GM23248 (cell line): ENCODE results near the gene SH3YL1. TPM values are rescaled to one million over a fixed set of nuclear protein-coding genes. Genes with fewer than 3 reads are reported as not detected.

ENCODE experiments used
- DNase-seq: peaks from one replicate; pipeline ENCODE4 v3.0.0-alpha.2; 2015
- H2AFZ ChIP-seq: fragments of 200-600 bp; sonication (generic); 2 replicates; pipeline ENCODE4 v1.6.1; 2016; ENCODE audit warnings: antibody characterized with exemption
- H3F3A ChIP-seq: fragments of 200-600 bp; sonication (generic); 2 replicates; pipeline ENCODE4 v1.6.1; 2016; ENCODE audit warnings: mild to moderate bottlenecking, antibody characterized with exemption, mixed run types; ENCODE audit not compliant: insufficient read depth
- H3K27ac ChIP-seq: fragments of 200-600 bp; sonication (generic); 2 replicates; pipeline ENCODE4 v1.5.1; 2016; ENCODE audit warnings: mild to moderate bottlenecking
- H3K27me3 ChIP-seq: fragments of 200-600 bp; sonication (generic); replicated peaks from 2 replicates; pipeline ENCODE4 v1.6.1; 2016; ENCODE audit warnings: mild to moderate bottlenecking; ENCODE audit not compliant: insufficient read depth
- H3K36me3 ChIP-seq: fragments of 200-600 bp; sonication (generic); 2 replicates; pipeline ENCODE4 v1.6.1; 2016; ENCODE audit warnings: low read depth, mild to moderate bottlenecking
- H3K4me1 ChIP-seq: fragments of 200-600 bp; sonication (generic); 2 replicates; pipeline ENCODE4 v1.6.1; 2016; ENCODE audit warnings: mild to moderate bottlenecking; ENCODE audit not compliant: insufficient read depth
- H3K4me2 ChIP-seq: fragments of 200-600 bp; sonication (generic); one replicate; pipeline ENCODE4 v1.6.1; 2016; ENCODE audit warnings: mild to moderate bottlenecking; ENCODE audit not compliant: unreplicated experiment
- H3K4me3 ChIP-seq: fragments of 200-600 bp; sonication (generic); 2 replicates; pipeline ENCODE4 v1.5.1; 2016; ENCODE audit warnings: mild to moderate bottlenecking
- H3K79me2 ChIP-seq: fragments of 200-600 bp; sonication (generic); 2 replicates; pipeline ENCODE4 v1.6.1; 2016; ENCODE audit warnings: mild to moderate bottlenecking; ENCODE audit not compliant: insufficient read depth
- H3K9ac ChIP-seq: fragments of 200-600 bp; sonication (generic); 2 replicates; pipeline ENCODE4 v1.6.1; 2016; ENCODE audit warnings: mild to moderate bottlenecking
- H3K9me2 ChIP-seq: fragments of 200-600 bp; sonication (generic); 2 replicates; pipeline ENCODE4 v1.6.1; 2016; ENCODE audit warnings: mixed run types, mild to moderate bottlenecking, moderate library complexity; ENCODE audit not compliant: insufficient read depth
- H3K9me3 ChIP-seq: fragments of 200-600 bp; sonication (generic); one replicate; pipeline ENCODE4 v1.6.1; 2017; ENCODE audit warnings: low read depth
- H4K20me1 ChIP-seq: fragments of 200-600 bp; sonication (generic); 2 replicates; pipeline ENCODE4 v1.6.0; 2016; ENCODE audit not compliant: insufficient read depth
- EZH2phosphoT487 ChIP-seq: fragments of 200-600 bp; sonication (generic); IDR thresholded peaks from 2 replicates; pipeline ENCODE4 v1.6.1; 2018; ENCODE audit warnings: antibody characterized with exemption, moderate library complexity, mild to moderate bottlenecking, low read depth; ENCODE audit not compliant: insufficient read depth
- WGBS, 2 experiments: methylation state at CpG; one replicate each; pipeline ENCODE4 v1.1.6; 2015 to 2017; ENCODE audit warnings: low lambda C conversion rate in 2 of 2, low coverage in 1 of 2; ENCODE audit errors: missing lambda C conversion rate in 2 of 2; 5-methylcytosine and 5-hydroxymethylcytosine counted together
- in situ Hi-C: fragments of 300-500 bp; cut with MboI; formaldehyde crosslinking; loops from 2 replicates; pipeline ENCODE4 v1.15.0; 2020
- polyA plus RNA-seq: library from polyadenylated mRNA; unstranded; fragments of >200 nt; fragmentation: Nextera tagmentation; extraction: Ambion mirVana; gene quantifications from 2 replicates; pipeline ENCODE4 v1.2.1, GENCODE V29; 2016
- total RNA-seq: library from RNA; depleted of rRNA; stranded (reverse); fragments of >200 nt; shearing (Covaris generic); gene quantifications from 2 replicates; pipeline ENCODE4 v1.2.3, GENCODE V29; 2014; rRNA removed

Gene SH3YL1
- total and polyA plus RNA-seq, 2 experiments from 2014 or later, result 24.0 to 25.2 TPM

- H2AFZ ChIP-seq, result no peak overlapping the region
- H3K27me3 ChIP-seq, result no peaks in the 10 kb centered on the region
- no peak overlapping the region for H3K9ac ChIP-seq
- no peak overlapping the region for H3K27ac ChIP-seq
- no peak for TF ChIP-seq EZH2phosphoT487
- H4K20me1 ChIP-seq, result no peaks in the 10 kb centered on the region
- no peak overlapping the region for H3K4me2 ChIP-seq
- in situ Hi-C loops, result no loop called here
- no peaks in the 10 kb centered on the region for H3K9me2 ChIP-seq
- 23 to 40% methylated on average over 3 of the region's 3 CpGs for WGBS, 2 experiments
- DNase-seq, result no peak
- H3K36me3 ChIP-seq, result no peaks in the 10 kb centered on the region
- no peaks in the 10 kb centered on the region for H3K9me3 ChIP-seq
- no peaks in the 10 kb centered on the region for H3K4me1 ChIP-seq
- H3F3A ChIP-seq, result no peaks in the 10 kb centered on the region
- H3K4me3 ChIP-seq, result no peak overlapping the region
- H3K79me2 ChIP-seq, result no peaks in the 10 kb centered on the region
Observed at GRCh38 chr2:169741-170140, 94.1 kb downstream of the SH3YL1 start.

Other genes with a start within 250 kb of the SH3YL1 start
- gene FAM110C, start 217.5 kb downstream of the SH3YL1 start, total RNA-seq, result not detected in 2 replicates
- not detected in 2 replicates for gene FAM110C, start 217.5 kb downstream of the SH3YL1 start, polyA plus RNA-seq
- 116 and 183 TPM in 2 replicates for gene ACP1, start 915 bp upstream of the SH3YL1 start, total RNA-seq
- gene ACP1, start 915 bp upstream of the SH3YL1 start, polyA plus RNA-seq, result 156 TPM in 2 replicates
- gene ALKAL2, start 24.1 kb upstream of the SH3YL1 start, total RNA-seq, result not detected in 2 replicates
- gene ALKAL2, start 24.1 kb upstream of the SH3YL1 start, polyA plus RNA-seq, result not detected in 2 replicates